Right lobe of liver (tissue), 6 donors: ENCODE measurements around the gene DNAJC12. TPM values are rescaled to one million over a fixed set of nuclear protein-coding genes. Genes with fewer than 3 reads are reported as not detected.

Experiments used
- ATAC-seq, 4 donors: fragments of 200-7000 bp; cut with Tn5 transposase; one replicate each; pipeline ENCODE4 v1.9.1; 2020; ENCODE audit warnings: mild to moderate bottlenecking in 4 of 4, moderate library complexity in 4 of 4
- DNase-seq, 3 donors: peaks; one replicate each; pipeline ENCODE4 v3.0.0-alpha.2; 2020
- H3K27ac ChIP-seq, 3 donors: fragments of 200-600 bp; one replicate each; pipeline ENCODE4 v1.8.0; 2022
- H3K27me3 ChIP-seq, 2 donors: fragments of 200-600 bp; one replicate each; pipeline ENCODE4 v1.8.0; 2022
- H3K36me3 ChIP-seq, 4 donors: fragments of 200-600 bp; sonication (generic) in 1 of 4; one replicate each; pipeline versions ENCODE4 v1.5.1 to v1.8.0; 2017 to 2022; ENCODE audit warnings: control low read depth in 1 of 4
- H3K4me1 ChIP-seq, 4 donors: fragments of 200-600 bp; sonication (generic) in 1 of 4; one replicate each; pipeline versions ENCODE4 v1.5.1 to v1.8.0; 2017 to 2022; ENCODE audit warnings: control low read depth in 1 of 4
- H3K4me3 ChIP-seq, 3 donors: fragments of 200-600 bp; one replicate each; pipeline ENCODE4 v1.8.0; 2022
- H3K9me3 ChIP-seq, 4 donors: fragments of 200-600 bp; sonication (generic) in 1 of 4; one replicate each; pipeline versions ENCODE4 v1.5.1 to v1.8.0; 2017 to 2022; ENCODE audit warnings: control low read depth in 1 of 4
- POLR2A ChIP-seq: fragments of 450-650 bp; IDR thresholded peaks from one replicate; pipeline ENCODE4 v1.6.1; 2017; ENCODE audit warnings: antibody characterized with exemption, mild to moderate bottlenecking
- WGBS: methylation state at CpG from one replicate; pipeline ENCODE4 v1.1.6; 2018; ENCODE audit warnings: low coverage, low lambda C conversion rate; ENCODE audit not compliant: insufficient coverage; ENCODE audit errors: missing lambda C conversion rate; 5-methylcytosine and 5-hydroxymethylcytosine counted together
- intact Hi-C, 2 donors: fragments of 100-400 bp; cut with DNase I; formaldehyde crosslinking; loops; one replicate each; pipeline versions ENCODE4 v1.11.2 to v1.14.1; 2022
- total RNA-seq, 6 experiments: library from RNA; depleted of rRNA in 2 of 6; stranded (reverse); fragments of >200 nt in 2 of 6; fragmentation: NEBNext Ultra II Directional in 3 of 6; extraction: Animal tissue kit (Norgen Biotek cat#: 25700) in 3 of 6; gene quantifications; one replicate each; pipeline versions ENCODE4 v1.1.0 to v1.2.4, GENCODE V29; 2016 to 2023
- TF ChIP-seq, protein P1 (sequence below), 4 donors: fragments of 200-600 bp in 3 of 4; fragments of 450-650 bp in 1 of 4; IDR thresholded peaks; one replicate each; pipeline versions ENCODE4 v1.5.1 to v1.8.0; 2016 to 2022; ENCODE audit warnings: antibody characterized with exemption in 4 of 4, mild to moderate bottlenecking in 2 of 4
- donor health status: DM: no; HTN: yes; CAD: no.
- donor health status: DM: no; HTN: no; CAD: no.
- donor health status: DM: no; HTN: no; CAD: no.
- donor health status: DM: no; HTN: yes; CAD: no.
- donor health status: DM: no; HTN: yes; CAD: no.

The DNAJC12 gene
- total RNA-seq, 6 experiments from 2014 or later, result 11.8 to 25.6 (median 20.9) TPM

DNA sequence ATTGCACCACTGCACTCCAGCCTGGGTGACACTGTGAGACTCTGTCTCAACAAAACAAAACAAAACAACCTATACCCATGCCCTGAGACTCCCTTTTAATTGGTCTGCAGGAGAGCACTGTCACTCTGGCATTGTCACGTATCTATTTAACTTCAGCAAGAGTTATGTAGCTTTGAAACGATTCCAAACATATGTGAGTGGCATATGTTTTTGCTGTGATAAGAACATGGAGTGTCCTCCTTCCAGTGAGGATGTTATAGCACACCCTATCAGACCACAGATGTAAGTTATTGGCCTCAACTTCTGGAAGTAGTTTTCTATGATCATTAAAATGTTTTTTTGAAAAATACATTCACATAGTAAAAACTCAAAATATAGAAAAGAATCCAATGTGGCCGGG is 15.5 kb upstream of the DNAJC12 start:
- H3K4me3 ChIP-seq, result no peak overlapping the region
- no peaks in the 10 kb centered on the region for H3K27me3 ChIP-seq
- H3K36me3 ChIP-seq, result no peaks in the 10 kb centered on the region
- no peak for TF ChIP-seq POLR2A
- TF ChIP-seq, protein P1, sequence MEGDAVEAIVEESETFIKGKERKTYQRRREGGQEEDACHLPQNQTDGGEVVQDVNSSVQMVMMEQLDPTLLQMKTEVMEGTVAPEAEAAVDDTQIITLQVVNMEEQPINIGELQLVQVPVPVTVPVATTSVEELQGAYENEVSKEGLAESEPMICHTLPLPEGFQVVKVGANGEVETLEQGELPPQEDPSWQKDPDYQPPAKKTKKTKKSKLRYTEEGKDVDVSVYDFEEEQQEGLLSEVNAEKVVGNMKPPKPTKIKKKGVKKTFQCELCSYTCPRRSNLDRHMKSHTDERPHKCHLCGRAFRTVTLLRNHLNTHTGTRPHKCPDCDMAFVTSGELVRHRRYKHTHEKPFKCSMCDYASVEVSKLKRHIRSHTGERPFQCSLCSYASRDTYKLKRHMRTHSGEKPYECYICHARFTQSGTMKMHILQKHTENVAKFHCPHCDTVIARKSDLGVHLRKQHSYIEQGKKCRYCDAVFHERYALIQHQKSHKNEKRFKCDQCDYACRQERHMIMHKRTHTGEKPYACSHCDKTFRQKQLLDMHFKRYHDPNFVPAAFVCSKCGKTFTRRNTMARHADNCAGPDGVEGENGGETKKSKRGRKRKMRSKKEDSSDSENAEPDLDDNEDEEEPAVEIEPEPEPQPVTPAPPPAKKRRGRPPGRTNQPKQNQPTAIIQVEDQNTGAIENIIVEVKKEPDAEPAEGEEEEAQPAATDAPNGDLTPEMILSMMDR (IDR thresholded peaks at IDR 0.05), result no peak
- H3K9me3 ChIP-seq, result no peaks in the 10 kb centered on the region
- DNase-seq, result peak in 1 of 3 donors; percentile 9
- ATAC-seq, result no peak
- no peak overlapping the region for H3K27ac ChIP-seq
- intact Hi-C loops, result no loop called here
- no peaks in the 10 kb centered on the region for H3K4me1 ChIP-seq
- 84% methylated on average over 3 of the region's 3 CpGs for WGBS

DNA sequence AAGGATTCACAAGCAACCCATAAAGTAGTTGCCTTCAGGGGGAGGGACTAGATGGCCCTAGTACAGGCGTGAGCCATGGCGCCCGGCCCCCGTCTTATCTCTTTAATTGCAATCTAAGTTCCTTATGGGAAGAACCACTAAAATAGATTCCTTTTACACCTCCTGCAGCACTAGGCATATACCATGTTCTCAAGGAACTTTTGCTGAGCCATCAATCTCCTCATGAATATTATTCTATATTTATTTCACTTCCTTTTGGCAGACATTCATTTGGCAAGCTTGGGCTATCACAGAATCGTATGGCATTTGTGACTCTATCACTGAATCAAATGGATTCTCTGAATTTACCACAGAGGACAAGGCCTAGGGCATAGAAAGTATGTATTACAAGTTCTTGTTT is 14.8 kb upstream of the DNAJC12 start:
- 85% methylated on average over 3 of the region's 5 CpGs for WGBS
- no peak for ATAC-seq

DNA sequence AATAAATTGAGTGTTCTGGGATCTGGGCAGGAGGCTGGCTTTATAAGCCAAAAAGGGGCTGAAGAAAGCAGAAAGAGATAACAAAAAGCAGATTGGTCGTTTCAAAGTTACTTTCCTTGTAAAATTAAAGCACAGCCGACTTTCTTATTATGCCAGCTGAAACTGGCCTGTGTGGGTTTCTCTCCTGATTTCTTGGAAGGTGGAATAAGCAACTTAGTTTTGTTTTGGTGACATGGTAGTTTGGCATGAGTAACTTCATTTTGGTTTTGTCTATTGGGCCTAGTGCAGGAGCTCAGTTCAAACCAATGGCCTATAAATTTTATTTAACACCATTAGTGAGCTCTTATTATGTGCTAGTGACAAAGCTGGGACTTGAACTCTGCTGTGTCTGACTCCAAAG is 13.2 kb upstream of the DNAJC12 start:
- Histone ChIP-seq H3K27me3 (no peaks in the 10 kb centered on the region), H3K27ac (no peak overlapping the region), H3K4me3 (no peak overlapping the region), H3K9me3 (no peaks in the 10 kb centered on the region), H3K36me3 (no peaks in the 10 kb centered on the region), H3K4me1 (no peaks in the 10 kb centered on the region)
- ATAC-seq (no peak), DNase-seq (no peak)
- 88% methylated on average over 2 of the region's 2 CpGs for WGBS
- no peak for TF ChIP-seq POLR2A
- TF ChIP-seq, protein P1 (IDR thresholded peaks at IDR 0.05), result no peak
- intact Hi-C loops, result no loop called here

More for the DNA sequence above, 14.8 kb upstream of the DNAJC12 start:
- H3K4me1 ChIP-seq, result no peaks in the 10 kb centered on the region
- no peaks in the 10 kb centered on the region for H3K36me3 ChIP-seq
- intact Hi-C loops, result no loop called here
- TF ChIP-seq, protein P1 (IDR thresholded peaks at IDR 0.05), result no peak
- no peak for TF ChIP-seq POLR2A
- no peaks in the 10 kb centered on the region for H3K27me3 ChIP-seq
- no peak overlapping the region for H3K4me3 ChIP-seq
- H3K27ac ChIP-seq, result no peak overlapping the region
- no peaks in the 10 kb centered on the region for H3K9me3 ChIP-seq
- DNase-seq, result no peak

DNA sequence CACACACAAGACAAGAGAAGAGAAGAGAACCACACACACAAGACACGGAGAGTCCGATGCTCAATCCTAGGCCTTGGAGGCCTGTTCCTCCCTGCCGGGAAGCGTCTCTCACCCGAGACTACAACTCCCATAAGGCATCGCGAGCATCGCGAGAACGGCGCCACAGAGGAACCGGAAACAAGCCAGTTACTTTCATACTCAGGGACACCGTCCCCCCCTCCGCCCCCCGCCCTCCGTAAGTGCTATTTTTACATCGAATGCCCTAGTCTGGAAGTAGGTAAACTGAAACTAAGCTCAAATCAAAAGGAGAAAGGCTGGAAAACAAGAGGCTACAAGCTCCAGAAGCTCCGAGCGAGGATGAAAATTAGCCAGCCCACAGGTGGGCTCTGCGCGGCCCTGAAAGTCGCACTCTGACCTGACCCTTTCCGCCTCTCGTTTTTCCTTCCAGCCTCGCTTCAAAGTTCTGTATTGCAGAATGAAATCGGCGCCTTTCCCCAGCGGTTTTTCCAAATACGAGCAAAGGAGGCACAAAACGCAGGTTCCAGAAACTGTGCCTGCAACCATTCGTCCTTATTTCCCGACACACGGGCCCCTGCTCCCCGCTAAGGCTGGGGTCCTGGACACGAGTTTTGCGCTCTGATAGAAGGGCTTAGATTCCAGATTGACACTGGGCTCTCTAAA is 11.5 kb upstream of the DNAJC12 start:
- under 1% methylated on average over 34 of the region's 36 CpGs for WGBS
- intact Hi-C loops, result no loop called here
- DNase-seq (peak; percentile 95 to 98 (median 97)), ATAC-seq (peak; percentile 98 to 99 (median 98))
- Histone ChIP-seq H3K27me3 (no peaks in the 10 kb centered on the region), H3K36me3 (no peaks in the 10 kb centered on the region), H3K27ac (peak overlapping the region; percentile 89 to 98 (median 98)), H3K9me3 (no peaks in the 10 kb centered on the region), H3K4me3 (peak overlapping the region; percentile 74 to 88 (median 83)), H3K4me1 (no peaks in the 10 kb centered on the region)
- TF ChIP-seq, protein P1 (IDR thresholded peaks at IDR 0.05), result no peak
- peak; percentile 66 for TF ChIP-seq POLR2A
